ENCODE data around the gene PROCA1. TPM values are rescaled to one million over a fixed set of nuclear protein-coding genes. Genes with fewer than 3 reads are reported as not detected.
A peak's percentile ranks its signal among the peaks of the same experiment; 100 is the strongest.

PROCA1 gene
- polyA plus RNA-seq, 1 of the 3 experiments (the other 2 are of a cell fraction) = 7.1 TPM

- 0 out of 2 replicates have a peak, but pooled peaks have one; percentile 12 for TF ChIP-seq MXI1 (IDR thresholded peaks at IDR 0.05; ENCODE audit: low read depth, low read length)
- peak; percentile 60; the same call in 1 of the 2 replicates for TF ChIP-seq TEAD4 (IDR thresholded peaks at IDR 0.05; ENCODE audit: borderline replicate concordance, insufficient read depth)
- TF ChIP-seq SIN3A (IDR thresholded peaks at IDR 0.05; ENCODE audit: borderline replicate concordance, low read depth, low read length) = 0 out of 2 replicates have a peak, but pooled peaks have one; percentile 23
- TF ChIP-seq EZH2phosphoT487 (IDR thresholded peaks at IDR 0.05; ENCODE audit: borderline replicate concordance, low read depth) = no peak
- no peak for TF ChIP-seq PBX3 (IDR thresholded peaks at IDR 0.05)
- TF ChIP-seq GABPA (IDR thresholded peaks at IDR 0.05; ENCODE audit: low read depth) = no peak
- TF ChIP-seq YY1 (IDR thresholded peaks at IDR 0.05; ENCODE audit: low read depth) = no peak; the same call in 1 of the 2 replicates
- TF ChIP-seq TAF1 (IDR thresholded peaks at IDR 0.05; ENCODE audit: borderline replicate concordance, low read depth, low read length) = 0 out of 2 replicates have a peak, but pooled peaks have one; percentile 24
- TF ChIP-seq RCOR1 (IDR thresholded peaks at IDR 0.05; ENCODE audit: low read length) = no peak
- no peak for TF ChIP-seq FOSL2 (IDR thresholded peaks at IDR 0.05; ENCODE audit: borderline replicate concordance, low read depth)
- no peaks in the 10 kb centered on the region for H3K9me3 ChIP-seq
- ChIA-PET CTCF (interaction anchor here (0.9 to 20.4 kb wide), 6 partner anchors 18 to 373 kb away, joined by 3 to 612 read pairs (median 3); partner anchors contain the start of genes NEK8, RPL23A and TLCD1), POLR2A (interaction anchor here (0.9 to 6.6 kb wide), 6 partner anchors 9 to 68 kb away, joined by 3 to 90 read pairs (median 4); partner anchors contain the start of genes NEK8, RPL23A and TLCD1)
- H2AFZ ChIP-seq (ENCODE audit: low read depth) = no peak overlapping the region
- peaks cover 46% of the 10 kb centered on the region for H4K20me1 ChIP-seq (ENCODE audit: insufficient read depth)
- peak overlapping the region; percentile 97 to 98 for H3K27ac ChIP-seq (ENCODE audit: low read depth in 2 of 2, low read length in 1 of 2)
- peaks cover 27% of the 10 kb centered on the region for H3F3A ChIP-seq (replicated peaks; ENCODE audit: insufficient read depth)
- H3K4me3 ChIP-seq (ENCODE audit: low read depth in 2 of 2, low read length in 1 of 2) = peak overlapping the region; percentile 83 to 95
- H3K36me3 ChIP-seq (replicated peaks in 1 of 2; ENCODE audit: control insufficient read depth in 1 of 2, insufficient read depth in 2 of 2, low read length in 1 of 2) = peaks cover 9 to 25% of the 10 kb centered on the region in 2 experiments
- H3K27me3 ChIP-seq (ENCODE audit: insufficient read depth) = no peaks in the 10 kb centered on the region
- WGBS (ENCODE audit: low lambda C conversion rate) = 2% methylated on average over 32 of the region's 61 CpGs
- peak overlapping the region; percentile 91 for H3K9ac ChIP-seq
- peak overlapping the region; percentile 99 for H3K4me2 ChIP-seq
- peaks cover 47% of the 10 kb centered on the region for H3K79me2 ChIP-seq (ENCODE audit: insufficient read depth)
- no peaks in the 10 kb centered on the region for H3K9me2 ChIP-seq
- H3K4me1 ChIP-seq (ENCODE audit: control insufficient read depth in 1 of 2, insufficient read depth in 2 of 2, low read depth in 1 of 2, low read length in 1 of 2) = peaks cover 23 to 46% of the 10 kb centered on the region in 2 experiments; a peak in 3 of 4 replicates
- DNase-seq = peak; percentile 91
Observed at GRCh38 chr17:28744104-28744971, 32.6 kb upstream of the PROCA1 start.

- Histone ChIP-seq H3K9ac (peak within 1 kb of the TSS; percentile 91), H3F3A (replicated peaks; ENCODE audit: insufficient read depth) (peaks cover 27% of the 10 kb centered on the region), H4K20me1 (ENCODE audit: insufficient read depth) (peaks cover 38% of the 10 kb centered on the region), H3K27ac (ENCODE audit: low read depth in 2 of 2, low read length in 1 of 2) (peak within 1 kb of the TSS; percentile 97 to 98), H3K4me3 (ENCODE audit: low read depth in 2 of 2, low read length in 1 of 2) (peak within 1 kb of the TSS; percentile 83 to 95), H3K9me3 (no peaks in the 10 kb centered on the region), H2AFZ (ENCODE audit: low read depth) (peak within 1 kb of the TSS; percentile 81), H3K9me2 (no peaks in the 10 kb centered on the region), H3K27me3 (ENCODE audit: insufficient read depth) (no peaks in the 10 kb centered on the region), H3K4me2 (peak within 1 kb of the TSS; percentile 99), H3K4me1 (ENCODE audit: control insufficient read depth in 1 of 2, insufficient read depth in 2 of 2, low read depth in 1 of 2, low read length in 1 of 2) (peaks cover 23 to 46% of the 10 kb centered on the region in 2 experiments; a peak in 3 of 4 replicates), H3K79me2 (ENCODE audit: insufficient read depth) (peaks cover 47% of the 10 kb centered on the region), H3K36me3 (replicated peaks in 1 of 2; ENCODE audit: control insufficient read depth in 1 of 2, insufficient read depth in 2 of 2, low read length in 1 of 2) (peaks cover 9 to 19% of the 10 kb centered on the region in 2 experiments)
- ChIA-PET CTCF (interaction anchor here (0.7 to 20.4 kb wide), 5 partner anchors 11 to 374 kb away, joined by 3 to 612 read pairs (median 4); partner anchors contain the start of genes NEK8, RPL23A and TLCD1), POLR2A (interaction anchor here (0.6 to 6.6 kb wide), 8 partner anchors 8 to 69 kb away, joined by 3 to 90 read pairs (median 4); partner anchors contain the start of genes NEK8, RPL23A and TLCD1)
- WGBS (ENCODE audit: low lambda C conversion rate) = 1% methylated on average over 40 of the region's 70 CpGs
- DNase-seq = peak; percentile 92
- TF ChIP-seq FOXJ3 (CRISPR knock-in tag; IDR thresholded peaks at IDR 0.05) (peak; percentile 45; the same call in 1 of the 2 replicates), USF1 (IDR thresholded peaks at IDR 0.05; ENCODE audit: borderline replicate concordance, low read depth) (no peak), MXI1 (IDR thresholded peaks at IDR 0.05; ENCODE audit: low read depth, low read length) (peak; percentile 35; the same call in 1 of the 2 replicates), FOSL2 (IDR thresholded peaks at IDR 0.05; ENCODE audit: borderline replicate concordance, low read depth) (no peak), EP300 (IDR thresholded peaks at IDR 0.05; ENCODE audit: borderline replicate concordance in 1 of 2, low read depth in 1 of 2, low read length in 1 of 2) (0 out of 4 replicates have a peak, but pooled peaks of 1 of the 2 experiments have one; percentile 2), TAF1 (IDR thresholded peaks at IDR 0.05; ENCODE audit: borderline replicate concordance, low read depth, low read length) (peak; percentile 82), MAX (IDR thresholded peaks at IDR 0.05; ENCODE audit: low read depth) (peak; percentile 77), PBX3 (IDR thresholded peaks at IDR 0.05) (peak; percentile 23), JUND (IDR thresholded peaks at IDR 0.05) (no peak; the same call in 1 of the 2 replicates), MEF2A (IDR thresholded peaks at IDR 0.05; ENCODE audit: borderline replicate concordance, low read depth) (no peak), RXRA (IDR thresholded peaks at IDR 0.05; ENCODE audit: borderline replicate concordance, low read depth) (no peak)
Observed at GRCh38 chr17:28743243-28744103, 31.8 kb upstream of the PROCA1 start, which contains the start of gene TRAF4. TRAF4 (plus strand) TSS chr17:28744011; CDS start chr17:28744113, 102 bp downstream.
